Neural cell (in vitro differentiated cells): ENCODE results near the gene PRKRIP1. TPM values are rescaled to one million over a fixed set of nuclear protein-coding genes. Genes with fewer than 3 reads are reported as not detected.
"Not testable (repeated sequence)": the region's sequence is repeated elsewhere in the genome, so short reads cannot be mapped to it uniquely, and the experiment has no call there.

Experiments used
- H2AFZ ChIP-seq: fragments of 200-600, 300-800 bp; sonication (generic), shearing (Covaris generic); 2 replicates; pipeline ENCODE4 v1.6.0; 2014; ENCODE audit warnings: low read depth, mild to moderate bottlenecking, antibody characterized with exemption, low read length, moderate library complexity
- H3F3A ChIP-seq: fragments of 200-600 bp; shearing (Covaris generic); 2 replicates; pipeline ENCODE4 v1.6.1; 2016; ENCODE audit warnings: mild to moderate bottlenecking, moderate library complexity, mixed read lengths, antibody characterized with exemption, low read length; ENCODE audit not compliant: insufficient read depth, poor library complexity, severe bottlenecking
- H3K27ac ChIP-seq: fragments of 200-600, 300-800 bp; sonication (generic), shearing (Covaris generic); 2 replicates; pipeline ENCODE4 v1.5.1; 2014; ENCODE audit warnings: mild to moderate bottlenecking, low read length, moderate library complexity
- H3K27me3 ChIP-seq: fragments of 300-800, 200-600 bp; sonication (generic), shearing (Covaris generic); 2 replicates; pipeline ENCODE4 v1.6.0; 2014; ENCODE audit warnings: mild to moderate bottlenecking, low read depth, low read length, moderate library complexity; ENCODE audit not compliant: insufficient read depth
- H3K36me3 ChIP-seq: fragments of 300-800, 200-600 bp; sonication (generic), shearing (Covaris generic); 2 replicates; pipeline ENCODE4 v1.5.1; 2014; ENCODE audit warnings: mild to moderate bottlenecking, antibody characterized with exemption, low read length, moderate library complexity; ENCODE audit not compliant: insufficient read depth
- H3K4me2 ChIP-seq: fragments of 300-800, 200-600 bp; sonication (generic), shearing (Covaris generic); 2 replicates; pipeline ENCODE4 v1.6.0; 2014; ENCODE audit warnings: mild to moderate bottlenecking, low read length
- H3K4me3 ChIP-seq: fragments of 300-800, 200-600 bp; sonication (generic), shearing (Covaris generic); 2 replicates; pipeline ENCODE4 v1.5.1; 2014; ENCODE audit warnings: mild to moderate bottlenecking, low read length, moderate library complexity
- H3K79me2 ChIP-seq: fragments of 200-600 bp; shearing (Covaris generic); replicated peaks from 2 replicates; pipeline ENCODE4 v1.6.0; 2014; ENCODE audit warnings: mild to moderate bottlenecking, low read length, moderate library complexity; ENCODE audit not compliant: insufficient read depth
- H3K9ac ChIP-seq: fragments of 300-800, 200-600 bp; sonication (generic), shearing (Covaris generic); 2 replicates; pipeline ENCODE4 v1.6.1; 2016; ENCODE audit warnings: mild to moderate bottlenecking, low read length, mixed read lengths
- H3K9me2 ChIP-seq: fragments of 200-600 bp; shearing (Covaris generic); 2 replicates; pipeline ENCODE4 v1.6.1; 2016; ENCODE audit warnings: mild to moderate bottlenecking, low read length, mixed read lengths; ENCODE audit not compliant: insufficient read depth
- H3K9me3 ChIP-seq: fragments of 200-600, 300-800 bp; sonication (generic), shearing (Covaris generic); 2 replicates; pipeline ENCODE4 v1.6.1; 2016; ENCODE audit warnings: mild to moderate bottlenecking, mixed run types, low read length, moderate library complexity, mixed read lengths
- H4K20me1 ChIP-seq: fragments of 200-600 bp; shearing (Covaris generic); 2 replicates; pipeline ENCODE4 v1.6.1; 2016; ENCODE audit warnings: mild to moderate bottlenecking, mixed run types; ENCODE audit not compliant: insufficient read depth
- CTCF ChIP-seq: fragments of 450-650 bp; IDR thresholded peaks from 2 replicates; pipeline ENCODE4 v1.5.1; 2014; ENCODE audit warnings: antibody characterized with exemption, mild to moderate bottlenecking, moderate library complexity; ENCODE audit not compliant: poor library complexity, severe bottlenecking
- EP300 ChIP-seq: fragments of 450-650 bp; conservative IDR thresholded peaks from 2 replicates; pipeline ENCODE4 v1.6.1; 2014; ENCODE audit warnings: antibody characterized with exemption, mild to moderate bottlenecking, moderate library complexity; ENCODE audit not compliant: poor library complexity, severe bottlenecking
- EZH2 ChIP-seq: fragments of 200-600, 300-800 bp; shearing (Covaris generic), sonication (generic); IDR thresholded peaks from 2 replicates; pipeline ENCODE4 v1.6.1; 2014; ENCODE audit warnings: antibody characterized with exemption, low read length, borderline replicate concordance, mild to moderate bottlenecking; ENCODE audit not compliant: insufficient read depth, poor library complexity, severe bottlenecking
- MXI1 ChIP-seq: fragments of 450-650 bp; conservative IDR thresholded peaks from 2 replicates; pipeline ENCODE4 v1.6.1; 2014; ENCODE audit warnings: antibody characterized with exemption, mild to moderate bottlenecking; ENCODE audit not compliant: poor library complexity, severe bottlenecking
- POLR2AphosphoS5 ChIP-seq: IDR thresholded peaks from 2 replicates; pipeline ENCODE4 v1.6.1; 2012
- RAD21 ChIP-seq: fragments of 450-650 bp; conservative IDR thresholded peaks from 2 replicates; pipeline ENCODE4 v1.6.1; 2014; ENCODE audit warnings: antibody characterized with exemption, mild to moderate bottlenecking, moderate library complexity
- REST ChIP-seq: IDR thresholded peaks from 2 replicates; pipeline ENCODE4 v1.6.1; 2012; ENCODE audit warnings: borderline replicate concordance
- SMC3 ChIP-seq: fragments of 450-650 bp; conservative IDR thresholded peaks from 2 replicates; pipeline ENCODE4 v1.6.1; 2014; ENCODE audit warnings: antibody characterized with exemption, mild to moderate bottlenecking, moderate library complexity; ENCODE audit not compliant: poor library complexity
- TAF1 ChIP-seq: IDR thresholded peaks from 2 replicates; pipeline ENCODE4 v1.6.1; 2012; ENCODE audit warnings: low read depth
- polyA plus RNA-seq: library from polyadenylated mRNA; depleted of rRNA; stranded (reverse); fragments of >200 nt; gene quantifications from 2 replicates; pipeline ENCODE4 v1.2.3, GENCODE V29; 2014

PRKRIP1 gene
- polyA plus RNA-seq, 1 donor from 2014 or later = 113 TPM

GRCh38 chr7:102453319-102453718, 57.2 kb downstream of the PRKRIP1 start:
- Histone ChIP-seq H3K36me3 (no peaks in the 10 kb centered on the region), H3F3A (no peaks in the 10 kb centered on the region), H3K79me2 (no peaks in the 10 kb centered on the region), H2AFZ (no peak overlapping the region), H3K4me3 (no peak overlapping the region), H3K9me2 (no peaks in the 10 kb centered on the region), H3K9me3 (no peaks in the 10 kb centered on the region), H4K20me1 (no peaks in the 10 kb centered on the region), H3K4me2 (no peak overlapping the region), H3K9ac (no peak overlapping the region), H3K27ac (no peak overlapping the region), H3K27me3 (no peaks in the 10 kb centered on the region)
- TF ChIP-seq CTCF (no peak), SMC3 (no peak), EZH2 (no peak), EP300 (no peak)

- H3K27ac ChIP-seq = no peak overlapping the region
- H3K4me2 ChIP-seq = no peak overlapping the region
These were observed 58.3 kb downstream of the PRKRIP1 start for GRCh38 chr7:102454468-102454867.

GRCh38 chr7:102454932-102455331, 58.8 kb downstream of the PRKRIP1 start:
- H3F3A ChIP-seq, H2AFZ ChIP-seq, H3K9me2 ChIP-seq, H3K4me2 ChIP-seq, H3K9ac ChIP-seq, H3K27ac ChIP-seq, H3K9me3 ChIP-seq, H3K4me3 ChIP-seq, H3K27me3 ChIP-seq, H4K20me1 ChIP-seq, H3K79me2 ChIP-seq, H3K36me3 ChIP-seq: not testable (repeated sequence)

More at GRCh38 chr7:102454468-102454867, 58.3 kb downstream of the PRKRIP1 start:
- H3K9me2 ChIP-seq = no peaks in the 10 kb centered on the region
- TF ChIP-seq EZH2 = no peak
- no peak for TF ChIP-seq SMC3
- TF ChIP-seq MXI1 = no peak
- TF ChIP-seq TAF1 = no peak
- TF ChIP-seq RAD21 = no peak
- TF ChIP-seq EP300 = no peak
- TF ChIP-seq POLR2AphosphoS5 = no peak
- TF ChIP-seq CTCF = no peak
- no peak for TF ChIP-seq REST
- H3K79me2 ChIP-seq = no peaks in the 10 kb centered on the region
- H3K36me3 ChIP-seq = no peaks in the 10 kb centered on the region
- no peak overlapping the region for H3K4me3 ChIP-seq
- H3K27me3 ChIP-seq = no peaks in the 10 kb centered on the region
- no peak overlapping the region for H2AFZ ChIP-seq
- no peaks in the 10 kb centered on the region for H4K20me1 ChIP-seq
- no peaks in the 10 kb centered on the region for H3F3A ChIP-seq
- H3K9me3 ChIP-seq = no peaks in the 10 kb centered on the region
- no peak overlapping the region for H3K9ac ChIP-seq
